HG03060 (cell line): Measurements from ENCODE around the gene INPP5F.
A peak's percentile ranks its signal among the peaks of the same experiment; 100 is the strongest.
"Not testable (repeated sequence)": the region's sequence is repeated elsewhere in the genome, so short reads cannot be mapped to it uniquely, and the experiment has no call there.

Source experiments
- ATAC-seq: cut with Tn5 transposase; IDR thresholded peaks from one replicate; pipeline ENCODE4 v1.9.1; 2021; ENCODE audit warnings: low read depth, moderate number of reproducible peaks; ENCODE audit not compliant: unreplicated experiment

INPP5F gene

GRCh38 chr10:119860866-119861607 lies 135.2 kb downstream of the INPP5F start:
- ATAC-seq, result no peak

GRCh38 chr10:119862524-119862923 lies 136.7 kb downstream of the INPP5F start:
- ATAC-seq, result no peak

- ATAC-seq, result no peak
Observed at GRCh38 chr10:119863951-119864565, 138.2 kb downstream of the INPP5F start.

GRCh38 chr10:119865699-119866240 lies 139.9 kb downstream of the INPP5F start:
- ATAC-seq, result no peak

- ATAC-seq, result no peak
Observed at GRCh38 chr10:119867317-119867716, 141.5 kb downstream of the INPP5F start.

- not testable (repeated sequence) for ATAC-seq
Observed at GRCh38 chr10:119869398-119869797, 143.5 kb downstream of the INPP5F start.

GRCh38 chr10:119871881-119872609 lies 146.2 kb downstream of the INPP5F start:
- no peak for ATAC-seq

- no peak for ATAC-seq
Observed at GRCh38 chr10:119872610-119872859, 146.7 kb downstream of the INPP5F start, which contains the start of gene MCMBP. TSS of gene MCMBP (minus strand) at chr10:119872843. CDS start at chr10:119872584, 259 bp downstream.

GRCh38 chr10:119872860-119873681 lies 147.2 kb downstream of the INPP5F start:
- peak; percentile 55 for ATAC-seq

GRCh38 chr10:119878524-119878923 lies 152.7 kb downstream of the INPP5F start:
- ATAC-seq, result no peak
